Measurements from ENCODE around the gene ALKBH5. TPM values are rescaled to one million over a fixed set of nuclear protein-coding genes. Genes with fewer than 3 reads are reported as not detected.
A peak's percentile ranks its signal among the peaks of the same experiment; 100 is the strongest.

ALKBH5 gene
- total RNA-seq, 1 experiment from 2014 or later: 94.5 TPM

GRCh38 chr17:18225642-18226283 is 42.1 kb downstream of the ALKBH5 start:
- in situ Hi-C loops (cut with HindIII; ENCODE audit: low pct_unique_long_range_greater_than_20kb, low sequenced_read_pairs): no loop called here
- peak overlapping the region; percentile 76 for H3K27ac ChIP-seq (ENCODE audit: low read length)
- H3K27me3 ChIP-seq (ENCODE audit: control insufficient read depth, insufficient read depth, low read length): no peaks in the 10 kb centered on the region
- no peak for DNase-seq (ENCODE audit: low read depth, low spot score)
- peak overlapping the region; percentile 72 to 80 for H3K4me3 ChIP-seq (ENCODE audit: low read depth in 2 of 2, low read length in 2 of 2)
- no peaks in the 10 kb centered on the region for H3K36me3 ChIP-seq (ENCODE audit: control insufficient read depth, insufficient read depth, low read length)
- intact Hi-C loops (cut with micrococcal nuclease; ENCODE audit: unreplicated experiment): no loop called here
- ChIA-PET CTCF (no interaction called here), POLR2A (no interaction called here)
- peaks cover 7% of the 10 kb centered on the region for H3K4me1 ChIP-seq (ENCODE audit: control insufficient read depth, insufficient read depth, low read length)
- no peaks in the 10 kb centered on the region for H3K9me3 ChIP-seq (ENCODE audit: control insufficient read depth, insufficient read depth, low read depth, low read length)
- peak; percentile 28 for ATAC-seq
- BruUV-seq (replicated peaks): no TSS peak
- TF ChIP-seq CTCF (IDR thresholded peaks at IDR 0.05) (no peak), POLR2AphosphoS5 (IDR thresholded peaks at IDR 0.05; ENCODE audit: low read depth, low read length) (no peak), TCF7L2 (IDR thresholded peaks at IDR 0.05; ENCODE audit: low read depth, low read length) (no peak), REST (IDR thresholded peaks at IDR 0.05; ENCODE audit: insufficient read depth in 1 of 2, low read depth in 2 of 2, low read length in 1 of 2) (no peak), SIN3A (IDR thresholded peaks at IDR 0.05; ENCODE audit: borderline replicate concordance, insufficient read depth, low read depth, low read length) (no peak)

GRCh38 chr17:18226284-18226945 is 42.8 kb downstream of the ALKBH5 start:
- ATAC-seq (no peak), DNase-seq (ENCODE audit: low read depth, low spot score) (no peak)
- Histone ChIP-seq H3K27ac (ENCODE audit: low read length) (peak overlapping the region; percentile 76), H3K27me3 (ENCODE audit: control insufficient read depth, insufficient read depth, low read length) (no peaks in the 10 kb centered on the region), H3K9me3 (ENCODE audit: control insufficient read depth, insufficient read depth, low read depth, low read length) (no peaks in the 10 kb centered on the region), H3K4me3 (ENCODE audit: low read depth in 2 of 2, low read length in 2 of 2) (peak overlapping the region; percentile 72 to 80), H3K4me1 (ENCODE audit: control insufficient read depth, insufficient read depth, low read length) (peaks cover 2% of the 10 kb centered on the region), H3K36me3 (ENCODE audit: control insufficient read depth, insufficient read depth, low read length) (no peaks in the 10 kb centered on the region)
- in situ Hi-C loops (cut with HindIII; ENCODE audit: low pct_unique_long_range_greater_than_20kb, low sequenced_read_pairs) (no loop called here), intact Hi-C loops (cut with micrococcal nuclease; ENCODE audit: unreplicated experiment) (no loop called here)
- ChIA-PET POLR2A (no interaction called here), CTCF (no interaction called here)
- no TSS peak for BruUV-seq (replicated peaks)
- TF ChIP-seq SIN3A (IDR thresholded peaks at IDR 0.05; ENCODE audit: borderline replicate concordance, insufficient read depth, low read depth, low read length): no peak
- TF ChIP-seq CTCF (IDR thresholded peaks at IDR 0.05): no peak
- TF ChIP-seq REST (IDR thresholded peaks at IDR 0.05; ENCODE audit: insufficient read depth in 1 of 2, low read depth in 2 of 2, low read length in 1 of 2): no peak
- no peak for TF ChIP-seq TCF7L2 (IDR thresholded peaks at IDR 0.05; ENCODE audit: low read depth, low read length)
- TF ChIP-seq POLR2AphosphoS5 (IDR thresholded peaks at IDR 0.05; ENCODE audit: low read depth, low read length): no peak
